Small intestine (tissue), 7 donors: ENCODE measurements around the gene CREBBP. TPM values are rescaled to one million over a fixed set of nuclear protein-coding genes. Genes with fewer than 3 reads are reported as not detected.

Experiments
- DNase-seq, 2 donors: peaks; one replicate each; pipeline versions ENCODE4 v3.0.0 to v3.0.0-alpha.2; 2013
- FAIRE-seq: peaks from 2 replicates; lab custom pipeline; 2012; peaks lifted over from hg19 to GRCh38; lab: Jason Lieb, UNC
- H3K27ac ChIP-seq, 3 donors: one replicate each; pipeline ENCODE4 v1.5.1; 2013; ENCODE audit warnings: low read length in 2 of 3, mild to moderate bottlenecking in 2 of 3, control low read depth in 1 of 3, inconsistent platforms in 1 of 3, low read depth in 1 of 3, moderate library complexity in 1 of 3
- H3K27me3 ChIP-seq, 3 donors: one replicate each; pipeline ENCODE4 v1.6.1; 2013; ENCODE audit warnings: low read length in 3 of 3, inconsistent platforms in 1 of 3; ENCODE audit not compliant: control insufficient read depth in 3 of 3, insufficient read depth in 3 of 3
- H3K36me3 ChIP-seq, 3 donors: one replicate each; pipeline ENCODE4 v1.6.1; 2013; ENCODE audit warnings: low read length in 3 of 3, inconsistent platforms in 1 of 3, low read depth in 1 of 3, mild to moderate bottlenecking in 1 of 3, moderate library complexity in 1 of 3; ENCODE audit not compliant: control insufficient read depth in 3 of 3, insufficient read depth in 2 of 3
- H3K4me1 ChIP-seq, 3 donors: one replicate each; pipeline ENCODE4 v1.6.1; 2013; ENCODE audit warnings: low read length in 2 of 3, inconsistent platforms in 1 of 3, low read depth in 1 of 3, mild to moderate bottlenecking in 1 of 3, moderate library complexity in 1 of 3; ENCODE audit not compliant: control insufficient read depth in 3 of 3, insufficient read depth in 2 of 3
- H3K4me3 ChIP-seq, 3 donors: one replicate each; pipeline ENCODE4 v1.5.1; 2013; ENCODE audit warnings: low read length in 3 of 3, control low read depth in 1 of 3, inconsistent platforms in 1 of 3, low read depth in 1 of 3, mild to moderate bottlenecking in 1 of 3, moderate library complexity in 1 of 3
- H3K9me3 ChIP-seq, 2 donors: one replicate each; pipeline ENCODE4 v1.6.1; 2013; ENCODE audit warnings: low read depth in 1 of 2, low read length in 1 of 2; ENCODE audit not compliant: control insufficient read depth in 2 of 2, insufficient read depth in 1 of 2
- WGBS, 3 donors: extraction: QIAGEN DNeasy Blood & Tissue Kit; methylation state at CpG; one replicate each; pipeline ENCODE4 v1.1.7; 2013; 5-methylcytosine and 5-hydroxymethylcytosine counted together
- polyA plus RNA-seq, 4 donors: library from polyadenylated mRNA; stranded (reverse) in 3 of 4; unstranded in 1 of 4; fragments of 200-250 nt in 3 of 4; fragments of 120-200 nt in 1 of 4; gene quantifications; one replicate each; pipeline versions ENCODE4 v1.2.1 to v1.2.3, GENCODE V29; 2013
- donor health status: healthy with polysubstance abuse.
- donor health status: control.
- donor health status: control.
- donor health status: Bipolar disorder and iron deficiency.
- donor health status: healthy.

Gene CREBBP
- polyA plus RNA-seq, 4 donors = 6.8 to 48.0 (median 12.6) TPM

- Histone ChIP-seq H3K4me1 (peaks cover 0 to 3% (median 2%) of the 10 kb centered on the region in 3 donors), H3K27me3 (no peaks in the 10 kb centered on the region), H3K4me3 (no peak overlapping the region), H3K9me3 (no peaks in the 10 kb centered on the region), H3K27ac (no peak overlapping the region), H3K36me3 (peaks cover 4 to 48% (median 5%) of the 10 kb centered on the region in 3 donors)
- 72 to 78% (median 73%) methylated on average over 6 of the region's 6 CpGs for WGBS, 3 donors
- DNase-seq (no peak), FAIRE-seq (no peak)
Measured at GRCh38 chr16:3810198-3810664, 70.3 kb downstream of the CREBBP start.

GRCh38 chr16:3808308-3809063, 72.0 kb downstream of the CREBBP start:
- Histone ChIP-seq H3K9me3 (no peaks in the 10 kb centered on the region), H3K4me3 (no peak overlapping the region), H3K27ac (no peak overlapping the region), H3K27me3 (no peaks in the 10 kb centered on the region), H3K4me1 (peaks cover 0 to 7% (median 0%) of the 10 kb centered on the region in 3 donors), H3K36me3 (peaks cover 4 to 50% (median 5%) of the 10 kb centered on the region in 3 donors)
- WGBS, 3 donors = 83 to 88% (median 87%) methylated on average over 9 of the region's 9 CpGs
- no peak for DNase-seq
- no peak for FAIRE-seq

DNA sequence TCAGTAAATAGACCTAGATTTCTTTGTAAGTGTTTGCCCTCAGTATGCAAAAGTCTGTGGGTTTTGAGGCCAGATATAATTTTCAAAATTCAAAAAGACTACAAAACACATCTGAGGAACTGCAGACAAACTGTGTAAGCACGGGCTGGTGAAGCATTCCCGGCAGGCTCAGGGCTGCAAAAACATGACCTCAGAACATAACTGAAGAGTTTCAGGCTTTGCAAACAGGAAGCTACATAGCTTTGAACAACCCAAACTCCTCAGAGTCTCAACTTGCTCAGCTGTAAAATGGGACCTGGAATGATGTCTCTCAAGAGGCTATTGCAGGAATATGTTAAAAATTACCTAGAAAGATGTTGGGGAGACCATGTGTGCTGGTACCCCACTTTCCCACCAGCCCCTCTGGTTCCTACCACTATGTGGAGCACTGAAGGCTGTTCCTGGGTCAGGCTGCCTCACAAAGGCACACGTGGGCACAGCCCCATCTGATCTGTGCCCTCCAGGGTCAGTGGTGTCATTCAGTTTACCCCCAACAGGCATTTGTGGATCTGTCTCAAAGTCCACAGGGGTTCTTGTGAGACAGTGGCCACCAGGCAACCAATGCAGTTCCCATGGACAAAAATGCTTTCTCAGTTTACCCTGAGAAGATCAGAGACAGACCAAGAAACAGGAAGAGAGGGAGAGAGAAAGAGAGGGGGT, 72.9 kb downstream of the CREBBP start:
- Histone ChIP-seq H3K9me3 (no peaks in the 10 kb centered on the region), H3K4me1 (peaks cover 0 to 7% (median 0%) of the 10 kb centered on the region in 3 donors), H3K27me3 (no peaks in the 10 kb centered on the region), H3K36me3 (peaks cover 4 to 53% (median 5%) of the 10 kb centered on the region in 3 donors), H3K27ac (no peak overlapping the region), H3K4me3 (no peak overlapping the region)
- no peak for FAIRE-seq
- no peak for DNase-seq
- 39 to 46% (median 44%) methylated on average over 3 of the region's 3 CpGs for WGBS, 3 donors

DNA sequence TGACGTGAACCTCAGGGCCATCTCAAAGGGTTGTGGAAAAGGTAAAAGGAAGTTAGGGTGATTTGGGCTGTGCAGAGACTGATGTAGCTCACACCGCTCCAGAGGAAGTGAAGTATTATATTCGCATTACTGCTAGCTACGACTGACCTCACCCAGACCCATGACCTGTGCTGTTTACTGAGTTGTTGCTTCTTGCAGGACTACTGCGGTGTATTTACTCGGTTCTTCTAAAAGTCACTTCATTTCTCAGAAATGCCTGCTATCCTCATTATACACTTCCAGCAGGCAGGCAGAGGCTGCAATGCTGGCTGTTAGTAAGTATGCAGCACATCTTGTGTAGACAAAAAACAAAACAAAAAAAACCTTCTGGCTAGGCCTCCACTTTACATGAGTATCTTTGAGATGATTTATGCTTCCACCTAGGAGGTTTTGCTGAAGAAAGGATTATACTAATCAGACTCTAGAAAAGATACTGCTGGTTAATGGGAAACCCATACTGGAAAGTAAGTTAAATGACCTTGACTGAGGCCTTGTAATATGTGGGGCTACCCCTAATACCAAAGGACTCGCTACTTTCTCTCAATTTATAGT, 76.0 kb downstream of the CREBBP start:
- Histone ChIP-seq H3K27me3 (no peaks in the 10 kb centered on the region), H3K27ac (peak overlapping the region in 1 of 3 donors; percentile 12), H3K4me3 (no peak overlapping the region), H3K9me3 (no peaks in the 10 kb centered on the region), H3K4me1 (peaks cover 0 to 7% (median 0%) of the 10 kb centered on the region in 3 donors), H3K36me3 (peaks cover 0 to 47% (median 3%) of the 10 kb centered on the region in 3 donors)
- no peak for DNase-seq
- FAIRE-seq = no peak
- WGBS, 3 donors = 72 to 87% (median 76%) methylated on average over 7 of the region's 7 CpGs

DNA sequence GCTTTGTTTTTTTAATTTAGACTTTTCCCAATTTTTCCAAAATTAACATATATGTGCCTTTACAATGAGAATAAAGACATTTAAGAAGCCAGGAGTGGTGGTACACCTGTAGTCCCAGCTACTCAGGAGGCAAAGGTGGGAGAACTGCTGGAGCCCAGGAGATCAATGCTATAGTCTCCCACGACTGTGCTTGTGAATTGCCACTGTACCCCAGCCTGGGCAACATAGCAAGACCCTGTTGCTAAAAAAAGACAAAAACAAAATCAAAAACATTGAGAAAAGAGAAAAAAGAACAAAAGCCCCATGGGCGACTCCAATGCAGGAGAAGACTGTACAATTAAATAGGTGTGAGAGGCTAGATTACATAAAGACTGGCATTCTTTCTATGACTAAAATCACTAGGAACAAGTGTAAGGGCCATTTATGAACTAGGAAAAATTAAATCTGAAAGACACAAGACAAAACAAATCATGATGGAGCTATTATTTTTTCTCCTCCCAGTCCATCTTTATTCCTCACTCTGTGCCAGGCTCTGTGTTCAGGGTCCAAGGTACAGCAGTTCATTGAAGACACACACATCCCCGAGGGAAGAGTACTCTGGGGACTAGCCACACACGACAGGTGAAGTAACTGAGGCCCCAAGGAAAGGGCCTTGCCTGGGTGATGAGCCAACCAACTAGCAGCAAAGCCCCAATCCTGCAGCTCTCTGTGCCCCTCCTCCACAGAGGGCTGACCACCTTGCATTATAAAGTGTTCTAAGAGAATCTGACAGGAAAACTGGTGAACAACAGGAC, 79.8 kb downstream of the CREBBP start:
- Histone ChIP-seq H3K27ac (no peak overlapping the region), H3K27me3 (no peaks in the 10 kb centered on the region), H3K4me3 (no peak overlapping the region), H3K36me3 (peaks cover 0 to 15% (median 0%) of the 10 kb centered on the region in 3 donors), H3K4me1 (peaks cover 0 to 13% (median 0%) of the 10 kb centered on the region in 3 donors), H3K9me3 (no peaks in the 10 kb centered on the region)
- WGBS, 3 donors = 56 to 73% (median 63%) methylated on average over 4 of the region's 4 CpGs
- FAIRE-seq (no peak), DNase-seq (peak in 1 of 2 donors; percentile 70)

- DNase-seq (no peak), FAIRE-seq (no peak)
- WGBS, 3 donors = 86 to 94% (median 92%) methylated on average over 7 of the region's 7 CpGs
Measured at GRCh38 chr16:3800019-3800418, 80.5 kb downstream of the CREBBP start.

GRCh38 chr16:3799354-3799753, 81.2 kb downstream of the CREBBP start:
- Histone ChIP-seq H3K27me3 (no peaks in the 10 kb centered on the region), H3K36me3 (peaks cover 0 to 15% (median 0%) of the 10 kb centered on the region in 3 donors), H3K27ac (no peak overlapping the region), H3K9me3 (no peaks in the 10 kb centered on the region), H3K4me1 (peaks cover 0 to 10% (median 0%) of the 10 kb centered on the region in 3 donors), H3K4me3 (no peak overlapping the region)
- DNase-seq (no peak), FAIRE-seq (no peak)
- 67 to 88% (median 83%) methylated on average over 1 of the region's 1 CpG for whole genome bisulfite sequencing, 3 donors

More at GRCh38 chr16:3800019-3800418, 80.5 kb downstream of the CREBBP start:
- no peaks in the 10 kb centered on the region for H3K9me3 ChIP-seq
- no peak overlapping the region for H3K4me3 ChIP-seq
- H3K27me3 ChIP-seq = no peaks in the 10 kb centered on the region
- peaks cover 0 to 13% (median 0%) of the 10 kb centered on the region in 3 donors for H3K4me1 ChIP-seq
- no peak overlapping the region for H3K27ac ChIP-seq
- H3K36me3 ChIP-seq = peaks cover 0 to 15% (median 0%) of the 10 kb centered on the region in 3 donors
